HG03108 (cell line): ENCODE data around the gene TAS2R13.

Experiments used
- ATAC-seq: cut with Tn5 transposase; IDR thresholded peaks from one replicate; pipeline ENCODE4 v1.9.1; 2021; ENCODE audit warnings: moderate library complexity; ENCODE audit not compliant: unreplicated experiment

Gene TAS2R13

DNA sequence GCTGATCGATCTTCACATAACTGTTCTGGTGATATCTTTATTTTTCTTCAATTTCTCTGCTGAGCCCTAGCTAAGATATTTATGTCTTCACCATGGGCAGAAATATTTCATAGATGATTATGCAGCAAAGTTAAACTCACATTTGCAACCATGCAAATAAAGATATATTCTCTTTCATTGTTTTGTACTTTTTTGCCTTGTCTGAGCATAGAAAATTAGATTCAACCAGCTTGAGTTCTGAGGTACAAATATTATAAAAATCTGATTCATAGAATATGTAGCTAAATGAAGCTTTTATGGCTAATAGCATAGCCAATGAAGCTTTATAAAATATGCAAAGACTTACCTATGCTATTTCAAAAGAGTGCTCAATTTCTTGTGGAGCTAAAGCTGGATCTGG lies at the start of gene TAS2R13:
TAS2R13 (minus strand) TSS at position 101 of the 400 bp plus-strand sequence. CDS start 264 bp downstream, outside the sequence.
- no peak for ATAC-seq

GRCh38 chr12:10957741-10958140 lies 48.4 kb upstream of the TAS2R13 start:
- no peak for ATAC-seq

- ATAC-seq: no peak
Observed at GRCh38 chr12:10956085-10956484, 46.7 kb upstream of the TAS2R13 start.

- no peak for ATAC-seq
Observed at GRCh38 chr12:10952645-10953044, 43.3 kb upstream of the TAS2R13 start.

DNA sequence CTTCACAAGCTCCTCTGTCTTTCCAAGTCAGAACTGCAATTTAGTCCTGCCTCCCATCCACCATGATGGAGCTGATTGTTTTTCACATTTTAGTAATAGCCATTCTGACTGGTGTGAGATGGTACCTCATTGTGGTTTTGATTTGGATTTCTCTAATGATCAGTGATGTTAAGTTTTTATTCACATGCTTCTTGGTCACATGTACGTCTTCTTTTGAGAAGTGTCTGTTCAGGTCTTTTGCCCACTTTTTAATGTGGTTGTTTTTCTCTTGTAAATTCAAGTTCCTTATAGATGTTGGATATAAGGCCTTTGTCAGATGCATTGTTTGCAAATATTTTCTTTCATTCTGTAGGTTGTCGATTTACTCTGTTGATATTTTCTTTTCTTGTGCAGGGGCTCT lies 33.8 kb upstream of the TAS2R13 start:
- ATAC-seq: no peak

DNA sequence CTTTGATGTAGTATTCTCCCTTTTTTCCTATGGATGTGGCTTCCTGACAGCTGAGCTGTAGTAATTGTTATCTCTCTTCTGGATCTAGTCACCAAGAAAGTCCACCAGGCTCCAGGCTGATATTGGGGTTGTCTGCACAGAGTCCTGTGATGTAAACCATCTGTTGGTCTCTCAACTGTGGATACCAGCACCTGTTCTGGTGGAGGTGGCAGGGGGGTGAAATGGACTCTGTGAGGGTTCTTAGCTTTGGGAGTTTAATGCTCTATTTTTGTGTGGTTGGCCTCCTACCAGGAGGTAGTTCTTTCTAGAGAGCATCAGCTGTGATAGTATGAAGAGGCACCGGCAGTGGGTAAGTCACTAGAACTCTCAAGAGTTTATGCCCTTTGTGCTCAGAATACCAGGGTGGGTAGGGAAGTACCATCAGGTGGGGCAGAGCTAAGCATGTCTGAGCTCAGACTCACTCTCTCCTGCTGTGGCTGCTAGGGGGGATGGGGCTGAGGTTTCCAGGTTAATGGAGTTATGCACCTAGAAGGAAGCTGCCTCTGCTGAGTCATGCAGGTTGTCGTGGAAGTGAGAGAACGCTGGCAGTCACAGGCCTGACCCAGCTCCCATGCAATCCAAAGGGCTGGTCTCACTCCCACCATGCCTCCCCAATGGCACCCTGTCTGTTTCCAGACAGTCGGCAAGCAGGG lies 32.7 kb upstream of the TAS2R13 start:
- ATAC-seq: no peak

DNA sequence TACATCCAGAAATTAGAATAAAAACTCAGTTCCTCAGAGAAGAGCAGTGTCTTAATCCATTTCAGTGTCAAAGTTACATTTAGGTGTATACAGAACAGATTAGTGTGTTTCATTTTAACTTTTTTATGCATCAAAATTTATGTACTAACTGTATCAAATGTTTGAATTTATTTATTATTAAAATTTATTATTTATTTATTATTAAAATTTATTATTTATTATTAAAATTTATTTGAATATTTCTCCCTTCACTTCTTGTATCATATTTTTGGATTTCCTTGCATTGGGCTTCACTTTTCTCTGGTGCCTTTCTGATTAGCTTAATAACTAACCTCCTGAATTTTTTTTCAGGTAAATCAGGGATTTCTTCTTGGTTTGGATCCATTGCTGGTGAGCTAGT lies 32.0 kb upstream of the TAS2R13 start:
- ATAC-seq: no peak

GRCh38 chr12:10940389-10940788 lies 31.0 kb upstream of the TAS2R13 start:
- no peak for ATAC-seq

GRCh38 chr12:10939163-10939562 lies 29.8 kb upstream of the TAS2R13 start, which contains the start of gene TAS2R14:
Gene TAS2R14, minus strand, starts transcription at chr12:10939263. Its CDS starts 56 bp downstream, at chr12:10939207.
- ATAC-seq: no peak

- no peak for ATAC-seq
Observed at GRCh38 chr12:10936506-10936905, 27.1 kb upstream of the TAS2R13 start.

- ATAC-seq: no peak
Observed at GRCh38 chr12:10928746-10929286, 19.5 kb upstream of the TAS2R13 start, which contains the start of gene PRH2. Gene PRH2, plus strand, starts transcription at chr12:10929236. Its CDS starts 38 bp downstream, at chr12:10929274.

DNA sequence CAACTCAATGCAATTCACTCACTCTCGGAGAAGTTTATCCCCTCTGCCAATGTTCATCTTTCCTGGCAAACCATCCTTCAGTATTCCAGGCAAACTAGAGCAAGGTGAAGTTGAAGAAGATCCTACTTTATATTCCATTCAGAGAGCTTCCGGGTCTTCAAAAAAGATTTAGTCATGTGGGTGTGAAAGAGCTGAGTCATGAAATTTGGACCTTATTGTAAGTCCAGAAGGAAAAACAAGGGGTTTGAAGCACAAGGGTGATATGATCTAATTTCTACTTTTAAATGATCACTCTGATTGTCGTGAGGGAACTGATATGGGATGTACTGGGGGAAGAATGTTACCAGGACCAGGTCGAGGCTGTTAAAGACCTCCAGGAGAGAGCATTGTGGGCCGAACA lies 16.9 kb upstream of the TAS2R13 start:
- ATAC-seq: no peak

GRCh38 chr12:10919809-10920208 lies 10.4 kb upstream of the TAS2R13 start:
- no peak for ATAC-seq

DNA sequence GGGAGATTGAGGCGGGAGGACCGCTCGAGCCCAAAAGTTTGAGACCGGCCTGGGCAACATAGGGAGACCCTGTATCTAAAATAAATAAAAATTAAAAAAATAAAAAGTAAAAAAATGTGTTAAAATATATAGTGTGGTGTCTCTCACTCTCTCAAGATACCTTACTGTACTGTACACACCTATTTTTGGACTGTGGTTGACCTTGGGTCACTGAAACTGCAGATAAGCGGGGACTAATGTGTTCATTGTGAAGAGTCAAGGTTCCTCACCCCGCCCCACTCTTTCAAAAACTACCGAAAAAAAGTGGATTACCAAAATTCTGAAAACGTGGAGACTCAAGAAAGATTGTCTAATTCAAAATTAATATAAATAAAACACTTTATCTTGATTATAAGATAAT lies 1.0 kb upstream of the TAS2R13 start:
- no peak for ATAC-seq

GRCh38 chr12:10904686-10905085 lies 4.7 kb downstream of the TAS2R13 start:
- ATAC-seq: no peak

GRCh38 chr12:10901427-10901826 lies 7.9 kb downstream of the TAS2R13 start:
- ATAC-seq: no peak

DNA sequence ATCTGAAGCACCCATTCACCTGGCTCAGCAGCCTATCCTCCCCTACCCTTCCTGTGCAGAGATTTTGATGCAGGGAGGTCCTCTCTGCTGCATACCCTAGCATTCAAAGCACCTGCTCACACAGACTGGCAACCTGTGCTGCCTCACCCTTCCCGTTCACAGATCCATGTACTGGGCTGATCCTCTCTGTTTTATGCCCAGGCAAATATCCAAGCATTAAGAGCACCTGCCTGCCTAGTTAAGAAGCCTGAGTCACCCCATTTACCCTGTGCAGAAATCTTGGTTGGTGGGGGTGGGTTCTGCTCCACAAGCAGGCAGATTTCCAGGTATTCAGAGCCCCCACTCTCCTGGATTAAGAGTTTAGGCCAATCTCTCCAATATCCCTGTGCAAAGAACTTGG lies 8.4 kb downstream of the TAS2R13 start:
- no peak for ATAC-seq

DNA sequence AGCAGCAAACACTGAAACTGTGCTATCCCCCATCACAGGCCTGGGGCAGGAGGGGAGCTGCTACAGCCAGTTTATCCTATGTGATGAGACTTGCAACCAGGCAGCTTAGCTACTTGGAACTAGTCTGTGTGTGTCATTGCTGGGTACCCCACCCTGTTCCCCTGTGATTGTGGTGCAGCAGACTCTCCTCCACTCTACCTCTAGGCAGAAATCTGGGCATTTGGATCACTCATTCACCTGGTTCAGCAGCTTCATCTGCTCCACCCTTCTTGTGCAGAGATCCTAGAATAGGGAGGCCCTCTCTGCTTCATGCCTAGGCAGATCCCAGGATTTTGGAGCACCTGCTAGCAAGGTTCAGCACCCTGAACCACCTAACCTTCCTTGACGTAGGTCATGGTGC lies 8.8 kb downstream of the TAS2R13 start:
- no peak for ATAC-seq

DNA sequence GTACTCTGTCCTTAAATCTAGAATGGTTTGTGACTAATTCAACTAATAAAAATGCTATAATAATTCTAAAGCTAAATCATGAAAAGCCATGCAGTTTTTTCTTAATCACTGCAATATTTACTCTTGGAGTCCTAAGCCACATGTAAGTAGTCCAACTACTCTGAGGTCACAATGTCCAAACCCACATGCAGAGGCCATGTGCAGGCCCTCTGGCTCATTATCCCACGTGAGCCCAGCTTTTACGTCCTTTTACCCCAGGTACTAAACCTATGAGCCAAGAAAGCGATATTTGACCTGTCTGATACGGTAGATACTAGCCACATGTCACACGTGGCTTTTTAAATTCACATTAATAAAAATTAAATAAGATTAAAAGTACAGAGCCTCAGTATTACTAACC lies 12.5 kb downstream of the TAS2R13 start:
- no peak for ATAC-seq

- no peak for ATAC-seq
Observed at GRCh38 chr12:10891937-10892336, 17.4 kb downstream of the TAS2R13 start.

GRCh38 chr12:10889226-10889625 lies 20.1 kb downstream of the TAS2R13 start:
- no peak for ATAC-seq

DNA sequence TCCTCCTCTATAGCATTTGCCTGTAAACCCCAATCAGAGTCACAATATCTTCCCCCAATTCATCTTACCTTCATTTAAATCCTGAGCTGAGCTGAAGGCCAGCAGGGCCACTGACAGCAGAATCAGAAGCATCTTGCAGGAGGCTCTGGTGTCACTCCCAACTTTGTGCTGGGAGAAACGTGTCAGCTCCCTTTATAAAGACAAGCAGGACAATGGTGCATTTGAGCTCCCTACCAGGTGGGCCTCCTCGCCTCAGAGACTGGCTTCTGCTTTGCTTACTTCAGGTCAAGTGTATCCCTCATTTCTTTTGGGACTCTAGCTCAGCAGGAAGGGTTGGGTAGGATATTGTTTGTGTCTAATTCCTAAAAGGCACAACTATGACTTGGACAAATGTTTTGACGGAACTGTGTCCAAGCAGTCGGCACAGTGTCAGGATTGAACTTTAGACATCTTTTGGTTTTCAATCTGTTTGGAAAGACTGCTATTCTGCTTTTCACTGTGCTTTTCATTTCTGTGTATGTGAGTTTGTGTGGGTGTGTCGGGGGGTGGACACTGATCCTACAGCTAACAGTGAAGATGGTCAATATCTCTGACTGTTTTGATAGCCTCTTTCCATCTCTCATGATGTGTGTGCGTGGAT lies 25.2 kb downstream of the TAS2R13 start, which contains the start of gene PRH1:
PRH1 (minus strand) TSS at position 170 of the 640 bp plus-strand sequence; CDS start at position 132, 38 bp downstream.
- ATAC-seq: no peak
